Measurements from ENCODE around the gene DENND1B. TPM values are rescaled to one million over a fixed set of nuclear protein-coding genes. Genes with fewer than 3 reads are reported as not detected.

DENND1B gene
- polyA plus RNA-seq, 1 donor (not counting 4 experiments of a cell fraction or from before 2014, with no cell fraction given): 7.6 TPM

- no peak overlapping the region for H2AFZ ChIP-seq (ENCODE audit: control insufficient read depth, low read length)
- H3K4me3 ChIP-seq (ENCODE audit: control insufficient read depth in 2 of 3, extremely low read depth in 1 of 3, insufficient read depth in 2 of 3, low read depth in 1 of 3, low read length in 3 of 3): no peak overlapping the region
- no peak for TF ChIP-seq CTCF (optimal IDR thresholded peaks at IDR 0.05 in 1 of 3, IDR thresholded peaks at IDR 0.05 in 1 of 3, conservative IDR thresholded peaks at IDR 0.05 in 1 of 3; ENCODE audit: extremely low read depth in 1 of 3, insufficient read depth in 2 of 3, low read length in 3 of 3)
- TF ChIP-seq EZH2 (IDR thresholded peaks at IDR 0.05; ENCODE audit: low read length): no peak
- peaks cover 5% of the 10 kb centered on the region for H3K9me3 ChIP-seq (ENCODE audit: control insufficient read depth, low read depth, low read length)
- dilution Hi-C loops (cut with MboI; ENCODE audit: extremely low pct_ligation_motif_present, low sequenced_read_pairs): no loop called here
- H3K79me2 ChIP-seq (ENCODE audit: control insufficient read depth, insufficient read depth, low read length): peaks cover 2% of the 10 kb centered on the region
- no peak for FAIRE-seq
- H4K20me1 ChIP-seq (ENCODE audit: control insufficient read depth, extremely low read depth, insufficient read depth, low read length): no peaks in the 10 kb centered on the region
- H3K27ac ChIP-seq (ENCODE audit: control insufficient read depth, insufficient read depth, low read length): no peak overlapping the region
- peaks cover 14% of the 10 kb centered on the region for H3K4me1 ChIP-seq (ENCODE audit: control insufficient read depth, extremely low read depth, insufficient read depth, low read length)
- no peak for DNase-seq (ENCODE audit: low read depth, low spot score)
- H3K27me3 ChIP-seq (ENCODE audit: control insufficient read depth, extremely low read depth, insufficient read depth, low read length): no peaks in the 10 kb centered on the region
- no peak overlapping the region for H3K9ac ChIP-seq (ENCODE audit: control insufficient read depth, extremely low read depth, insufficient read depth, low read length)
- H3K4me2 ChIP-seq (ENCODE audit: control insufficient read depth, extremely low read depth, insufficient read depth, low read depth, low read length): no peak overlapping the region
- no peaks in the 10 kb centered on the region for H3K9me1 ChIP-seq (ENCODE audit: control insufficient read depth, extremely low read depth, insufficient read depth, low read length)
- H3K36me3 ChIP-seq (ENCODE audit: control insufficient read depth in 2 of 2, extremely low read depth in 1 of 2, insufficient read depth in 2 of 2, low read length in 2 of 2): peaks cover 0 to 5% of the 10 kb centered on the region in 2 experiments
Observed at GRCh38 chr1:197688233-197688632, 87.0 kb downstream of the DENND1B start.

- H3K79me2 ChIP-seq (ENCODE audit: control insufficient read depth, insufficient read depth, low read length): peaks cover 2% of the 10 kb centered on the region
- H3K4me1 ChIP-seq (ENCODE audit: control insufficient read depth, extremely low read depth, insufficient read depth, low read length): peaks cover 15% of the 10 kb centered on the region
- H2AFZ ChIP-seq (ENCODE audit: control insufficient read depth, low read length): no peak overlapping the region
- H3K9me1 ChIP-seq (ENCODE audit: control insufficient read depth, extremely low read depth, insufficient read depth, low read length): no peaks in the 10 kb centered on the region
- FAIRE-seq (no peak), DNase-seq (ENCODE audit: low read depth, low spot score) (no peak)
- TF ChIP-seq EZH2 (IDR thresholded peaks at IDR 0.05; ENCODE audit: low read length) (no peak), CTCF (optimal IDR thresholded peaks at IDR 0.05 in 1 of 3, IDR thresholded peaks at IDR 0.05 in 1 of 3, conservative IDR thresholded peaks at IDR 0.05 in 1 of 3; ENCODE audit: extremely low read depth in 1 of 3, insufficient read depth in 2 of 3, low read length in 3 of 3) (no peak)
- H3K9ac ChIP-seq (ENCODE audit: control insufficient read depth, extremely low read depth, insufficient read depth, low read length): no peak overlapping the region
- H3K27ac ChIP-seq (ENCODE audit: control insufficient read depth, insufficient read depth, low read length): no peak overlapping the region
- dilution Hi-C loops (cut with MboI; ENCODE audit: extremely low pct_ligation_motif_present, low sequenced_read_pairs): no loop called here
- H3K4me3 ChIP-seq (ENCODE audit: control insufficient read depth in 2 of 3, extremely low read depth in 1 of 3, insufficient read depth in 2 of 3, low read depth in 1 of 3, low read length in 3 of 3): no peak overlapping the region
- H4K20me1 ChIP-seq (ENCODE audit: control insufficient read depth, extremely low read depth, insufficient read depth, low read length): no peaks in the 10 kb centered on the region
- peaks cover 0 to 5% of the 10 kb centered on the region in 2 experiments for H3K36me3 ChIP-seq (ENCODE audit: control insufficient read depth in 2 of 2, extremely low read depth in 1 of 2, insufficient read depth in 2 of 2, low read length in 2 of 2)
- H3K4me2 ChIP-seq (ENCODE audit: control insufficient read depth, extremely low read depth, insufficient read depth, low read depth, low read length): no peak overlapping the region
- H3K27me3 ChIP-seq (ENCODE audit: control insufficient read depth, extremely low read depth, insufficient read depth, low read length): no peaks in the 10 kb centered on the region
- peaks cover 5% of the 10 kb centered on the region for H3K9me3 ChIP-seq (ENCODE audit: control insufficient read depth, low read depth, low read length)
Observed at GRCh38 chr1:197686702-197687355, 88.5 kb downstream of the DENND1B start.
